Measurements from ENCODE around the gene COQ5. TPM values are rescaled to one million over a fixed set of nuclear protein-coding genes. Genes with fewer than 3 reads are reported as not detected.

COQ5 gene
- total and polyA plus RNA-seq, 4 donors = 21.1 to 28.4 (median 24.4) TPM

DNA sequence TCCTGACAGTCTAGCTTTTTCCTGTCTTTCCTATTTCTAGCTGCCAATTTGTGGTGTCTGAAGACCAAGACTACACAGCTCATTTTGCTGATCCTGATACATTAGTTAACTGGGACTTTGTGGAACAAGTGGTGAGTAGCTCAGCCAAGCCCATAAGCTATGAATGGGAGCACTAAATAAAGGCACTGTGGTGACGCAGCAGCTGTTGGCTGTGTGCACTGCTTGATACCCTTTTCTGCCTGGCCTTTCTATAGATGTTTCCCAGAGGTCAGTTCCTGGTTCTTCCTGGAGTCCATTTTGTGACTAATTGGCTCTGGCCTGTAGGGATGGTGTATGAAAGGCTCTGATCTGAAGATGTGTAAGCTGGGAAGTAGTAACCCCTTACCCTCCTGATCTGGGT lies 25.7 kb upstream of the COQ5 start:
- no peak for DNase-seq
- ATAC-seq (ENCODE audit: insufficient read depth, low FRiP score) = no peak
- TF ChIP-seq CTCF (IDR thresholded peaks at IDR 0.05; ENCODE audit: control extremely low read depth, extremely low read depth) = no peak

DNA sequence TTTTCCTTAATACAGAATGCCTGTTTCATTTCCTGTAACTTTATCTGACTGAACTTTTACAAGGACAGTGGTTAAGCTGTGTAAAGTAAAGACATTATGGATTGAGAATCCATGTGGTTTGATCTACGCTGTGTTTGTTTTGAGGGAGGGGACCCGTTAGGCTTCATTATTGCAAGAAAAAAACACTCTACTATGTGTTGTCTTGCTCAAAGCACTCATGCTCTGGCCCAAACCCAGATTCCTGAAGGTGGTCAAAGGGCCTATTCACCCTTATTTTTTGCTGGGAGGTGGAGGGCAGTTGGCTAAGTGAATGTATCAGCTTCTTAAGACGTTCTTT lies 17.1 kb upstream of the COQ5 start:
- ATAC-seq (ENCODE audit: insufficient read depth, low FRiP score) = no peak
- no peaks in the 10 kb centered on the region for H3K9me3 ChIP-seq (ENCODE audit: control insufficient read depth in 4 of 4, insufficient read depth in 3 of 4, low read length in 3 of 4)

More for the DNA sequence above, 25.7 kb upstream of the COQ5 start:
- no peak overlapping the region for H3K4me3 ChIP-seq
- H3K9ac ChIP-seq (ENCODE audit: insufficient read depth in 1 of 2, low read length in 2 of 2) = no peak overlapping the region
- H3K27ac ChIP-seq (ENCODE audit: low read depth in 1 of 2, low read length in 1 of 2) = peak overlapping the region in 1 of 2 donors; percentile 61
- H3K9me3 ChIP-seq (ENCODE audit: control insufficient read depth in 4 of 4, insufficient read depth in 3 of 4, low read length in 3 of 4) = no peaks in the 10 kb centered on the region
- no peaks in the 10 kb centered on the region for H3K27me3 ChIP-seq (ENCODE audit: control insufficient read depth in 3 of 3, insufficient read depth in 3 of 3, low read length in 2 of 3)
- 92 to 96% methylated on average over 1 of the region's 1 CpG for WGBS, 2 donors
- peaks cover 0 to 10% (median 4%) of the 10 kb centered on the region in 5 donors for H3K4me1 ChIP-seq (ENCODE audit: control insufficient read depth in 5 of 5, insufficient read depth in 5 of 5, low read length in 5 of 5)
- peaks cover 16 to 30% (median 20%) of the 10 kb centered on the region in 4 donors for H3K36me3 ChIP-seq (ENCODE audit: control insufficient read depth in 4 of 4, insufficient read depth in 4 of 4, low read length in 4 of 4)

GRCh38 chr12:120544691-120545090 lies 15.7 kb upstream of the COQ5 start:
- Histone ChIP-seq H3K4me1 (ENCODE audit: control insufficient read depth in 5 of 5, insufficient read depth in 5 of 5, low read length in 5 of 5) (peaks cover 0 to 25% (median 7%) of the 10 kb centered on the region in 5 donors), H3K36me3 (ENCODE audit: control insufficient read depth in 4 of 4, insufficient read depth in 4 of 4, low read length in 4 of 4) (peaks cover 22 to 42% (median 26%) of the 10 kb centered on the region in 4 donors)

More for the DNA sequence above, 17.1 kb upstream of the COQ5 start:
- TF ChIP-seq CTCF (IDR thresholded peaks at IDR 0.05; ENCODE audit: control extremely low read depth, extremely low read depth) = no peak
- H3K27me3 ChIP-seq (ENCODE audit: control insufficient read depth in 3 of 3, insufficient read depth in 3 of 3, low read length in 2 of 3) = no peaks in the 10 kb centered on the region
- no peak overlapping the region for H3K27ac ChIP-seq (ENCODE audit: low read depth in 1 of 2, low read length in 1 of 2)
- 66 to 83% methylated on average over 3 of the region's 3 CpGs for WGBS, 2 donors
- no peak overlapping the region for H3K4me3 ChIP-seq
- peak overlapping the region in 1 of 2 donors; percentile 10 for H3K9ac ChIP-seq (ENCODE audit: insufficient read depth in 1 of 2, low read length in 2 of 2)
- H3K4me1 ChIP-seq (ENCODE audit: control insufficient read depth in 5 of 5, insufficient read depth in 5 of 5, low read length in 5 of 5) = peaks cover 0 to 23% (median 4%) of the 10 kb centered on the region in 5 donors
- no peak for DNase-seq
- H3K36me3 ChIP-seq (ENCODE audit: control insufficient read depth in 4 of 4, insufficient read depth in 4 of 4, low read length in 4 of 4) = peaks cover 25 to 37% (median 28%) of the 10 kb centered on the region in 4 donors

More at GRCh38 chr12:120544691-120545090, 15.7 kb upstream of the COQ5 start:
- Histone ChIP-seq H3K27ac (ENCODE audit: low read depth in 1 of 2, low read length in 1 of 2) (no peak overlapping the region), H3K4me3 (no peak overlapping the region), H3K27me3 (ENCODE audit: control insufficient read depth in 3 of 3, insufficient read depth in 3 of 3, low read length in 2 of 3) (no peaks in the 10 kb centered on the region), H3K9me3 (ENCODE audit: control insufficient read depth in 4 of 4, insufficient read depth in 3 of 4, low read length in 3 of 4) (no peaks in the 10 kb centered on the region), H3K9ac (ENCODE audit: insufficient read depth in 1 of 2, low read length in 2 of 2) (no peak overlapping the region)
- DNase-seq = no peak
- TF ChIP-seq CTCF (IDR thresholded peaks at IDR 0.05; ENCODE audit: control extremely low read depth, extremely low read depth) = no peak
- no peak for ATAC-seq (ENCODE audit: insufficient read depth, low FRiP score)
- WGBS, 2 donors = 88% methylated on average over 3 of the region's 3 CpGs
